Stomach (tissue), 4 donors: ENCODE measurements around the gene SCAMP1.

Experiments
- CTCF ChIP-seq, 7 experiments: fragments of 450-650 bp in 4 of 7; fragments of 200-600 bp in 3 of 7; sonication (generic) in 3 of 7; IDR thresholded peaks; one replicate each; pipeline ENCODE4 v1.5.1; 2016 to 2019; ENCODE audit warnings: antibody characterized with exemption in 7 of 7, control low read depth in 2 of 7, mild to moderate bottlenecking in 1 of 7
- EP300 ChIP-seq: sonication (generic); formaldehyde crosslinking; IDR thresholded peaks from one replicate; pipeline ENCODE4 v1.6.1; 2017; ENCODE audit warnings: antibody characterized with exemption
- POLR2A ChIP-seq, 4 donors: fragments of 450-650 bp; IDR thresholded peaks; one replicate each; pipeline ENCODE4 v1.6.1; 2016; ENCODE audit warnings: antibody characterized with exemption in 4 of 4, control low read depth in 2 of 4, mild to moderate bottlenecking in 1 of 4, moderate library complexity in 1 of 4

GRCh38 chr5:78397831-78398230 lies 37.4 kb downstream of the SCAMP1 start:
- TF ChIP-seq POLR2A (IDR thresholded peaks at IDR 0.05) (no peak), EP300 (no peak), CTCF (IDR thresholded peaks at IDR 0.05) (no peak)
